CD14-positive monocyte (primary cell): ENCODE results near the gene PLCL2. TPM values are rescaled to one million over a fixed set of nuclear protein-coding genes. Genes with fewer than 3 reads are reported as not detected.

Source experiments
- DNase-seq, 3 donors: peaks; one replicate each; pipeline ENCODE4 v3.0.0-alpha.2; 2011 to 2022
- H2AFZ ChIP-seq: 2 replicates; pipeline ENCODE4 v1.6.0; 2012; ENCODE audit warnings: mild to moderate bottlenecking, low read depth, low read length, inconsistent platforms; ENCODE audit not compliant: insufficient read depth, poor library complexity, severe bottlenecking
- H3K27ac ChIP-seq, 2 donors: 1 replicate in 1 of 2; 2 replicates in 1 of 2; pipeline ENCODE4 v1.5.1; 2012 to 2013; ENCODE audit warnings: low read length in 2 of 2, control low read depth in 1 of 2, inconsistent platforms in 1 of 2, low read depth in 1 of 2, mild to moderate bottlenecking in 1 of 2
- H3K27me3 ChIP-seq, 2 donors: one replicate each; pipeline versions ENCODE4 v1.6.0 to v1.6.1; 2011 to 2013; ENCODE audit warnings: low read length in 2 of 2; ENCODE audit not compliant: control insufficient read depth in 2 of 2, insufficient read depth in 2 of 2
- H3K36me3 ChIP-seq, 2 donors: replicated peaks in 1 of 2; 1 replicate in 1 of 2; 2 replicates in 1 of 2; pipeline versions ENCODE4 v1.5.1 to v1.6.1; 2012 to 2013; ENCODE audit warnings: low read length in 2 of 2, control low read depth in 1 of 2, inconsistent platforms in 1 of 2, mild to moderate bottlenecking in 1 of 2; ENCODE audit not compliant: insufficient read depth in 2 of 2, control insufficient read depth in 1 of 2
- H3K4me1 ChIP-seq, 2 donors: 1 replicate in 1 of 2; 2 replicates in 1 of 2; pipeline versions ENCODE4 v1.5.1 to v1.6.1; 2012 to 2013; ENCODE audit warnings: low read length in 2 of 2, control low read depth in 1 of 2, inconsistent platforms in 1 of 2, mild to moderate bottlenecking in 1 of 2, moderate library complexity in 1 of 2; ENCODE audit not compliant: insufficient read depth in 2 of 2, control insufficient read depth in 1 of 2
- H3K4me2 ChIP-seq: replicated peaks from 2 replicates; pipeline ENCODE3; 2012; ENCODE audit warnings: low read length, moderate library complexity, mild to moderate bottlenecking; ENCODE audit not compliant: poor library complexity, severe bottlenecking; ENCODE audit errors: extremely low read depth
- H3K4me3 ChIP-seq, 3 experiments: fragments of 200-600 bp in 1 of 3; sonication (generic) in 1 of 3; replicated peaks in 1 of 3; 1 replicate in 2 of 3; 2 replicates in 1 of 3; pipeline ENCODE4 v1.5.1; 2011 to 2013; ENCODE audit warnings: low read length in 3 of 3, mild to moderate bottlenecking in 3 of 3, control low read depth in 2 of 3, low read depth in 2 of 3, inconsistent platforms in 1 of 3, moderate library complexity in 1 of 3
- H3K79me2 ChIP-seq: 2 replicates; pipeline ENCODE4 v1.6.0; 2012; ENCODE audit warnings: mild to moderate bottlenecking, control low read depth, inconsistent platforms, low read length, moderate library complexity; ENCODE audit not compliant: insufficient read depth
- H3K9ac ChIP-seq: 2 replicates; pipeline ENCODE4 v1.6.0; 2017; ENCODE audit warnings: low read length, mild to moderate bottlenecking; ENCODE audit not compliant: insufficient read depth, poor library complexity, severe bottlenecking
- H3K9me3 ChIP-seq, 2 donors: replicated peaks in 1 of 2; 1 replicate in 1 of 2; 2 replicates in 1 of 2; pipeline versions ENCODE4 v1.5.1 to v1.6.1; 2012 to 2013; ENCODE audit warnings: low read length in 2 of 2, control low read depth in 1 of 2; ENCODE audit not compliant: control insufficient read depth in 1 of 2, insufficient read depth in 1 of 2
- H4K20me1 ChIP-seq: 2 replicates; pipeline ENCODE4 v1.6.0; 2012; ENCODE audit warnings: mild to moderate bottlenecking, low read length, control low read depth, moderate library complexity; ENCODE audit not compliant: insufficient read depth
- H3K27ac Mint-ChIP-seq, 7 donors: one replicate each; pipeline ENCODE4 v1.8.0; 2020; ENCODE audit warnings: mild to moderate bottlenecking in 7 of 7, mixed read lengths in 7 of 7, moderate library complexity in 6 of 7, inconsistent platforms in 2 of 7
- H3K27me3 Mint-ChIP-seq, 3 donors: one replicate each; pipeline ENCODE4 v1.8.0; 2021 to 2022; ENCODE audit warnings: low read depth in 3 of 3, mild to moderate bottlenecking in 3 of 3, mixed read lengths in 3 of 3, moderate library complexity in 3 of 3, inconsistent platforms in 1 of 3
- H3K36me3 Mint-ChIP-seq, 2 donors: one replicate each; pipeline ENCODE4 v1.8.0; 2020; ENCODE audit warnings: mixed read lengths in 2 of 2, inconsistent platforms in 1 of 2, mild to moderate bottlenecking in 1 of 2
- H3K4me1 Mint-ChIP-seq: one replicate; pipeline ENCODE4 v1.8.0; 2020; ENCODE audit warnings: mild to moderate bottlenecking, mixed read lengths
- H3K4me3 Mint-ChIP-seq, 2 donors: one replicate each; pipeline ENCODE4 v1.8.0; 2020; ENCODE audit warnings: mild to moderate bottlenecking in 2 of 2, mixed read lengths in 2 of 2, moderate library complexity in 1 of 2
- H3K9me3 Mint-ChIP-seq, 7 donors: one replicate each; pipeline ENCODE4 v1.8.0; 2020 to 2022; ENCODE audit warnings: mixed read lengths in 7 of 7, mild to moderate bottlenecking in 6 of 7, moderate library complexity in 6 of 7, inconsistent platforms in 2 of 7
- WGBS: methylation state at CpG from one replicate; pipeline ENCODE4 v1.1.5; 2013; ENCODE audit warnings: missing lambda C conversion rate; ENCODE audit not compliant: insufficient coverage; 5-methylcytosine and 5-hydroxymethylcytosine counted together
- intact Hi-C, 2 donors: fragments of 100-400 bp; cut with micrococcal nuclease; formaldehyde crosslinking; loops; one replicate each; pipeline versions ENCODE4 v1.15.0 to v1.15.1; 2023
- polyA plus RNA-seq, 3 donors: library from polyadenylated mRNA; depleted of rRNA in 1 of 3; unstranded in 2 of 3; stranded (reverse) in 1 of 3; fragments of 300-500 nt in 2 of 3; fragments of >200 nt in 1 of 3; fragmentation: Illumina TruSeq in 2 of 3; gene quantifications; 1 replicate in 2 of 3; 2 replicates in 1 of 3; pipeline ENCODE4 v1.2.3, GENCODE V29; 2012 to 2021
- TF ChIP-seq, protein P1 (sequence below): fragments of 200-600 bp; IDR thresholded peaks from one replicate; pipeline ENCODE4 v1.8.0; 2022; ENCODE audit warnings: antibody characterized with exemption, mild to moderate bottlenecking

The PLCL2 gene
- polyA plus RNA-seq, 3 donors = 18.8 to 32.5 (median 26.8) TPM

DNA sequence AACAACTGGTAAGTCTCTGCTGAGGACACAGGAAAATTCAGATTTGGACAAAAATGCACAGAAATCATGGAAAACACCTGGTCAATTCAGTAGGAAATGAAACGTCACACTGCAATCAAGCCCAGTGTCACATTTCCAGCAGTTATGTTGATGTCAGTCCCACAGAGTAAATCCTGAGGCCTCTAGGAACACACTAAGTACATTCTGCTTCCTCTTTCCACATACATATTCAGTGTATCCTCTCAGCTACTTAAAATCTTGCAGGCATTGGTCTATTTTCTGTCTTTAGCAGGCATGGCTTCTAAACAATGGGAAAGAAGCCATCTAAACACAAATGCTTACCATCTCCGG is 207.8 kb downstream of the PLCL2 start:
- TF ChIP-seq, protein P1, sequence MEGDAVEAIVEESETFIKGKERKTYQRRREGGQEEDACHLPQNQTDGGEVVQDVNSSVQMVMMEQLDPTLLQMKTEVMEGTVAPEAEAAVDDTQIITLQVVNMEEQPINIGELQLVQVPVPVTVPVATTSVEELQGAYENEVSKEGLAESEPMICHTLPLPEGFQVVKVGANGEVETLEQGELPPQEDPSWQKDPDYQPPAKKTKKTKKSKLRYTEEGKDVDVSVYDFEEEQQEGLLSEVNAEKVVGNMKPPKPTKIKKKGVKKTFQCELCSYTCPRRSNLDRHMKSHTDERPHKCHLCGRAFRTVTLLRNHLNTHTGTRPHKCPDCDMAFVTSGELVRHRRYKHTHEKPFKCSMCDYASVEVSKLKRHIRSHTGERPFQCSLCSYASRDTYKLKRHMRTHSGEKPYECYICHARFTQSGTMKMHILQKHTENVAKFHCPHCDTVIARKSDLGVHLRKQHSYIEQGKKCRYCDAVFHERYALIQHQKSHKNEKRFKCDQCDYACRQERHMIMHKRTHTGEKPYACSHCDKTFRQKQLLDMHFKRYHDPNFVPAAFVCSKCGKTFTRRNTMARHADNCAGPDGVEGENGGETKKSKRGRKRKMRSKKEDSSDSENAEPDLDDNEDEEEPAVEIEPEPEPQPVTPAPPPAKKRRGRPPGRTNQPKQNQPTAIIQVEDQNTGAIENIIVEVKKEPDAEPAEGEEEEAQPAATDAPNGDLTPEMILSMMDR = no peak
- no peak overlapping the region for H3K9ac ChIP-seq
- H3K27me3 ChIP-seq = no peaks in the 10 kb centered on the region
- no peaks in the 10 kb centered on the region for H4K20me1 ChIP-seq
- H3K9me3 ChIP-seq = no peaks in the 10 kb centered on the region
- peaks cover 0 to 1% (median 0%) of the 10 kb centered on the region in 3 donors for H3K27me3 Mint-ChIP-seq
- H3K4me3 ChIP-seq = no peak overlapping the region
- no peak overlapping the region for H3K4me3 Mint-ChIP-seq
- H2AFZ ChIP-seq = no peak overlapping the region
- H3K79me2 ChIP-seq = no peaks in the 10 kb centered on the region
- no peak for DNase-seq
- H3K27ac Mint-ChIP-seq = peak overlapping the region in 1 of 7 donors; percentile 34
- H3K9me3 Mint-ChIP-seq = no peaks in the 10 kb centered on the region
- H3K4me1 Mint-ChIP-seq = no peaks in the 10 kb centered on the region
- 25% methylated on average over 1 of the region's 2 CpGs for WGBS
- H3K27ac ChIP-seq = no peak overlapping the region
- H3K4me1 ChIP-seq = no peaks in the 10 kb centered on the region
- no peak overlapping the region for H3K4me2 ChIP-seq
- intact Hi-C loops = no loop called here
- H3K36me3 ChIP-seq = peaks cover 30 to 51% of the 10 kb centered on the region in 2 donors
- H3K36me3 Mint-ChIP-seq = peaks cover 37 to 43% of the 10 kb centered on the region in 2 donors

DNA sequence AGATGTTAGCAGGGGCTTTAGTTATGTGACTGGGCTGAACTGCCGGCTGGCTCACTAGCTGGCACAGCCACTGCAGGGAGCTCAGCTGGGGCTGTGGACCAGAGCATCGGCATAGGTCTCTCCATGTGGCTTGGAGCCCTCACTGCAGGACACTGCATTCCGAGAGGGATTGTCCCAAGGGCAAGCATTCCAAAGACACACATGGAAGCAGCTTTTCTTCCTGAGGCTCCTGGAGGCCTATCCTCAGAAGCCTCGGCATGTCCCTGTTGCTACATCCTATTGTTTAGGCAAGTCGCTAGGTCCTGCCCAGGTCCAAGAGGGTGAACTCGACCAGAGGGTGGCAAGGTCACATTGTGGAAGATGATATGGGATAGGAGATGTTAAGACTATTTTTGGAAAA is 209.8 kb downstream of the PLCL2 start:
- peaks cover 0 to 1% (median 0%) of the 10 kb centered on the region in 3 donors for H3K27me3 Mint-ChIP-seq
- no peak overlapping the region for H3K4me3 Mint-ChIP-seq
- Histone ChIP-seq H3K27me3 (no peaks in the 10 kb centered on the region), H3K27ac (no peak overlapping the region), H3K36me3 (peaks cover 21 to 33% of the 10 kb centered on the region in 2 donors), H3K4me3 (no peak overlapping the region), H2AFZ (no peak overlapping the region), H3K4me1 (no peaks in the 10 kb centered on the region), H3K4me2 (no peak overlapping the region), H4K20me1 (no peaks in the 10 kb centered on the region), H3K9ac (no peak overlapping the region), H3K79me2 (no peaks in the 10 kb centered on the region), H3K9me3 (no peaks in the 10 kb centered on the region)
- intact Hi-C loops = no loop called here
- H3K9me3 Mint-ChIP-seq = no peaks in the 10 kb centered on the region
- DNase-seq = no peak
- no peaks in the 10 kb centered on the region for H3K4me1 Mint-ChIP-seq
- H3K36me3 Mint-ChIP-seq = peaks cover 23 to 30% of the 10 kb centered on the region in 2 donors
- H3K27ac Mint-ChIP-seq = peak overlapping the region in 2 of 7 donors; percentile 35 to 58
- TF ChIP-seq, protein P1 = no peak
- WGBS = 86% methylated on average over 6 of the region's 6 CpGs
